AG08396 (cell line): ENCODE data around the gene TRPM2.
"Not testable (repeated sequence)": the region's sequence is repeated elsewhere in the genome, so short reads cannot be mapped to it uniquely, and the experiment has no call there.

Source experiments
- DNase-seq: peaks from one replicate; pipeline ENCODE4 v3.0.0; 2012; ENCODE audit warnings: low spot score, mixed read lengths

Gene TRPM2

DNA sequence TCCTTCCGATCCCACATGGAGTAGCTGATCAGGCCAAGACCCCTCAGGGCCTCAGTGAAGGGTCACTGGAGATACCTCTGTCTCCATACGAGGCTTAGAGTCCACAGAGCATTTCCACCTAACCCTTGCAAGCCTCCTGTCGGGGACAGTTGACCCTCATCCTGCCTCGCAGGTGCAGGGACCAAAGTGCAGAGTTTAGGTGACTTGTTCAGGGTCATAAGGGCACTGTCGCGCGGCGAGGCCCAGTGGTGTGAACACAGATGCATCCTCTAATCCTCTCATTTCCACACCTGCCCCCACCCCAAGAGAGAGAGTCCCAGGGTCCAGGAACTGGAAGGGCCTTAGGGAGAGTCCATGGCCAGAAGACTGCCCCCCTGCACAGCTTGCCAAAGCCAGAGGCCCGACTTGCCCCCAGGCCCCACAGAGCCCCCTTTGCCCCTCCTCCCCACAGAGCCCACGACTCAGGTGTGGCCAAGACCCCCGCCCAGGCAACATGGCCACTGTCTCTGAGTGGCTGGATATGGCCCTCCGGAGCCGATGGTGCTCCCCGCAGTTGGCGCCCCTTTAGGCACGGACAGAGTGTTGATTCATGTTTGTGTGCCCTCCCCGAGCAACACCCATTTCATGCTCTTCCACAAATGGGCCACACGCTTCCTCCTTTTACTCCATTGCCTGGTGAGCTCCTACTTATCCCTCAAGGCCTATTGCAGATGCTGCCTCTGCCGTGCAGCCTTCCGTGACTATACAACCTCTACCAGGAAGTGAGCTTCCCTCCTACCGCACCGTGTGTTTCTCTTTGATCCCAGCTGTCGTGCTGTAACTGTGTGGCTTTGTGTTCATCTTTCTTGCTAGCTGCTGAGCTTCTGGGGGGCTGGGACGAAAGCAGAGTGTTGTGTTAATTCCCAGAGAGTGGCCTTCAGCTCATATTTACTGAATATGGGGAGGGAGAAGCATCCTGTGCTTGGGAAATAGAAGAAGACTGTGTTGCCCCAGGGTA lies 1.7 kb downstream of the TRPM2 start:
- DNase-seq = no peak

DNA sequence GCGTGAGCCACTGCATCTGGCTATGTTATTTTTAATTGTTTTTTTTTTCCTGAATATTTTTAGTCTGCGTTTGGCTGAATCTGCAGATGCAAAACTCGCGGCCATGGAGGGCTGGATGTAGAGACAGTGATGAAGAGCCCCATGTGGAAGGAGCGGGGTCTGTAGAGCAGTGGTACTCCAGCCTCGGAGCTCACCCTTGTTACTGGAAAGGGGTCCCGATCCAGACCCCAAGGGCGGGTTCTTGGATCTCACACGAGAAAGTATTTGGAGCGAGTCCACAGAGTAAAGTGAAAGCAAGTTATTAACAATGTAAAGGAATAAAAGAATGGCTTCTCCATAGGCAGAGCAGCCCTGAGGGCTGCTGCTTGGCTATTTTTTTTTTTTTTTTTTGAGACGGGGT lies 2.7 kb downstream of the TRPM2 start:
- no peak for DNase-seq

DNA sequence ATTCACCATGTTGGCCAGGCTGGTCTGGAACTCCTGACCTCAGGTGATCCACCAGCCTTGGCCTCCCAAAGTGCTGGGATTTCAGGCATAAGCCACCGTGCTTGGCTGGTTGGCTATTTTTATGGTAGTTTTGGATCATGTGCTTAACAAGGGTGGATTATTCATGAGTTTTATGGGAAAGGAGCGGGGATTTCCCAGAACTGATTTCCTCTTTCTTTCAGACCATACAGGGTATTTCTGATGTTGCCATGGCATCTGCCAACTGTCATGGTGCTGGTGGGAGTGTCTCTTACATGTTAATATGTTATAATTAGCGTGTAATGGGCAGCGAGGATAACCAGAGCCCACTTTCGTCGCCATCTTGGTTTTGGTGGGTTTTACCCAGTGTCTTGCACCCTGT lies 3.2 kb downstream of the TRPM2 start:
- DNase-seq = no peak

GRCh38 chr21:44357064-44357837 lies 3.8 kb downstream of the TRPM2 start:
- no peak for DNase-seq

DNA sequence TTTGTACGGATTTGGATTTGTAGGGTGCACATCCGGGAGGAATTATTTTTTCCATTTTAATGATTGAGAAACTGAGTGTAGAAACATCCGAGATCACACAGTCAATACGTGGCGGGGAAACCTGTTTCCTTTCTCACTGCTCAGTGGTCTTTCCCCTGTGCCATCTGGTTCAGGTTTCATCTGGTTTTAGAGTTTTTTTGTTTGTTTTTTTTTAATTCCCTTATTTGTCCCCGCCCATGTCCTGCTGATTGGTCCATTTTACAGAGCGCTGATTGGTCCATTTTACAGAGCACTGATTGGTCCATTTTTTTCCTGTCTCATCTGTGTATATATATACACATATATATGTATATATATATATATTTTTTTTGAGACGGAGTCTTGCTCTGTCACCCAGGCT lies 6.0 kb downstream of the TRPM2 start:
- no peak for DNase-seq

- DNase-seq = no peak
Measured at GRCh38 chr21:44360159-44360558, 6.7 kb downstream of the TRPM2 start.

- not testable (repeated sequence) for DNase-seq
Measured at GRCh38 chr21:44361903-44362302, 8.5 kb downstream of the TRPM2 start.

DNA sequence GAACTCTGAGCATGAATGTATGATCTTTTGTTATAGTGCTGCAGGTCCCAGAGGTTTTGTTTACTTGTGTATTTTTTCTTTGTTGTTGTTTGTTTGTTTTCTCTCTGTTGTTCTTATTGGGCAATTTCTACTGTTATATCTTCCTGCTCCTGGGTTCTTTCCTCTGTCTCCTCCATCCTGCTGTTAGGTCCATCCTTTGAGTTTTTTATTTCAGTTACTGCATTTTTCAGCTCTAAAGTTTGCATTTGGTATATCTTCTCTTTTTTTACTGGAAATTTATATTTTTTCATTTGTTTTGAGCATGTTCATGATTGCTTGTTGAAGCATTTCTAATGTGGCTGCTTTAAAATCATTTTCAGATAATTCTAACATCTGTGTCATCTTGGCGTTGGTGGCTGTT lies 9.9 kb downstream of the TRPM2 start:
- no peak for DNase-seq

DNA sequence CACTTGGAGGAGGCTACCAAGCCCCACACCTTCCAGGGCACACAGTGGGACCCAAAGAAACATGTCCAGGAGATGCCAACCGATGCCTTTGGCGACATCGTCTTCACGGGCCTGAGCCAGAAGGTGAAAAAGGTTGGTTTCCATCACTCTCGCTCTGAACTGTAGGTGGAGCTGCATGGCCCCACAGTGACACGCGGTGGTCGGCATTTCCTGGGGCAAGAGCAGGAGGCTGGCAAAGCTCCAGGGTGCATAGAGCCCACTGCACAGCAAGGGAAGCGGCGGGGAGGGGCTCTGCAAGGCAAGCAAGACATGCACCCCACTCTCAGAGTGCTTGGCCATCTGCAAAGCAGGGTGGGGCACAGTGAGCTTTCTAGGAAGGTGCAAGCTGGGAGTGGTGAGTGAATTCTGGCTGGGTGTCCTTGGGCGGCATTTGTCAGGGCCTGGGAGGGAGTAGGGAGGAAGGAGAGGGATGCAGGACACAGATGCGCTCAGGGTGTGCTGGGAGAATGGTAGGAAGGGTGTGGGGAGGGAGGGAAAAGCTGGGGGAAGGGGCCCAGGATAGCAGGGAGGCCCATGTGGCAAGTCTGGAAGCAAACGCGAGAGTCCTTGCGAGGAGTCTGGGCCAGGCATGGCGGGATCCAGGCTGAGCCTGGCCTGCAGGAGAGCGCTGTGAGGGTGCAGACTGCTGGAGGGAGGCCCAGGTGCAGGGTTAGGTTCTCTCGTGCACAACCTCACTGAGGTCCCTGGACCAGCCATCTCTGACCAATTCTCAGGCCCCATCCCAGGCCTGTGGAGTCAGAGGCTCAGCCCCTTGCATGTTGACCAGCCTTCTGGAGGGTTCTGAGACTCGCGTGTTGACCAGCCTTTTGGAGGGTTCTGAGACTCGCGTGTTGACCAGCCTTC lies 11.0 kb downstream of the TRPM2 start:
- no peak for DNase-seq

DNA sequence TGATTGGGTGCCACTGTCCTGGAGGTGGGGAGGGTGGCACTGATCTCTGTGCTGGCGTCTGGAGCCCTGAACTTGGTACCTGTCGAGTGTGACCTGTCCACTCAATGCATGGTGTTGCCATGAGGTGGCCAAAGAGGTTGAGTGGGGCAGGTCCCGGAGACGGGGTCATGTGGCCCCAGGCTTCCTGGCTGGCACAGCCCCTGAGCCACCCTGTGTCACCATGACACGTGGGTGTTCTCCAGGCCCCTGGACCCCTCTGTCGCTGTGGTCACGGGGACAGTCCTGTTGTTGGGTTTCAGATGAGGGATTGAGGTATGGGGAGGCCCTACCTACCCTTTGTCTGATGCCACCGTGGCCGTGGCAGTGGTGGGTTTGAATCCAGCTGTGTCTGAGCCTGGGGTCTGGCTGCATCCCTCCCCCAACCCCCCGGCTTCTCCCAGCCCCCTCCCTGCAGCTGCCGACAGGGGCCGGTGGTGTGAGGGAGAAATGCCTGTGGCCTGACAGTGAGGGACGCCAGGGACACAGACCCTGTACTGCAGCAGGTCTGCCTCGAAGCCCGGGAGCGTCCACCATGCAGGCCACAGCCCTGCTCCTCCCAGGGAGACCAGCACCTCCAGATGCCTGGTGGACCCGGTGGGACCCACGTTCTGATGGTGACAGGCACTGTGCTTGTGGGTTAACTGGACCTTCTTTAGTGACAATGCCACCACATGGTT lies 12.0 kb downstream of the TRPM2 start:
- DNase-seq = no peak

DNA sequence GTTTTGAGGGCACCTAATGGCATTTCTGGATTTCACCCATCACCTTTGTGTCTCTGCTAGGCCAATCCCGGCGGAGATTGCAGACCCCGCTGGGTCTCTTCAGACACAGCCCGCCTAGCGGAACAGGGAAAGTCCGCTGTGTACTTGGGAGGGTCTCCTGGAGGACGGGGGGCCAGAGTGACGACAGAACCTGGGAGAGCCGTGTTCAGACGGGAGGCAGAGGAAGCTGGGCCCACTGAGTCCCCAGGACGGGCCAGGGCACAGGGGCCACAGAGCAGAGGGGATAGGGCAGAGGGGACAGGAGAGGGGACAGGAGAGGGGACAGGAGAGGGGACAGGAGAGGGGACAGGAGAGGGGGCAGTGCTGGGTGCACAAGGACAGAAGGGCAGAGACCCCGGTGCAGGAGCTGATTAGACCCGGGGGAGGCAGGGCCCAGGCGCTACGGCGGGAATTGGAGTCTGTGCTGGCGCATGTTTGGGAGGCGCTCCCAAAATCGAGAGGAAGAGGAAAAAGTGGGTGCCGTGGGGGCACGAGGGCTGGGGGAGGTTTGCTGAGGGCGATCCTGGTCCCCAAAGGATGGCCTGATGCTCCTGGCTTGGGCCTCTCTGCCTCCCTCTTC lies 12.7 kb downstream of the TRPM2 start:
- DNase-seq = no peak

GRCh38 chr21:44366586-44367211 lies 13.3 kb downstream of the TRPM2 start:
- no peak for DNase-seq

- DNase-seq = no peak
Measured at GRCh38 chr21:44368711-44369446, 15.5 kb downstream of the TRPM2 start.

- peak; percentile 71 for DNase-seq
Measured at GRCh38 chr21:44370027-44370735, 16.8 kb downstream of the TRPM2 start.

GRCh38 chr21:44370786-44371410 lies 17.5 kb downstream of the TRPM2 start:
- DNase-seq = no peak

DNA sequence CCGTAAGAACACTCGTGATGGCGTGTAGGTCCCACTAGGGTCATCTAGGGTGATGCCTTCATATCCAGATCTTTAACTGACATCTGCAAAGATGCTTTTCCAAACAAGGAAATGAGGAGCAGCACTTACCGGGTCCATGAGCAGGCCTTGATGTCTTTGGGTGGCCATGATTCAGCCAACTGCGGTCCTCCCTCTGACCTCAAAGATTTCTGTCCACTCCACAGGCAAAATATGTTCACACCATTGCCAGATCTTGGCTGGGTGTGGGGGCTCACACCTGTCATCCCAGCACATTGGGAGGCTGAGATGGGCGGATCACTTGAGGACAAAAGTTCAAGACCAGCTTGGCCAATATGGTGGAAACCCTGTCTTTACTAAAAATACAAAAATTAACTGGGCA lies 18.2 kb downstream of the TRPM2 start:
- DNase-seq = no peak

DNA sequence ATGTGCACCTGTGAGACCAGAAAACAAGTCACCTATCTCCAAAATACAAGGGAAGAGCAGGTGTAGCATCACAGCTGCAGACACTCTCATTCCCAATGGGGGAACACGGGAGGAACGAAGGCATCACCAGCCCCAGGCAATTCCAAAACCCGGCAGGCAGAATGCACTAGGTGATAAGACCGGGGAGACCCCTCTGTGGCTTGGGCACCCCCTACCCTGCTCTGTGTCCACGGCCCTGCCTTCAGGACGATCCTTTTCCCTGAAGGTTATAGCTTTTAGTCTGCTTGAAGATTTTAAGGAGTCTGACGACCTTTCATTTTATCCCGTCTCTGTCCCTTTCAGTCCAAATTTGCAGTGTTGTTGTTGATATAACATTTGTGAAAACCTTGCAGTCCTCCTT lies 19.2 kb downstream of the TRPM2 start:
- DNase-seq = no peak

DNA sequence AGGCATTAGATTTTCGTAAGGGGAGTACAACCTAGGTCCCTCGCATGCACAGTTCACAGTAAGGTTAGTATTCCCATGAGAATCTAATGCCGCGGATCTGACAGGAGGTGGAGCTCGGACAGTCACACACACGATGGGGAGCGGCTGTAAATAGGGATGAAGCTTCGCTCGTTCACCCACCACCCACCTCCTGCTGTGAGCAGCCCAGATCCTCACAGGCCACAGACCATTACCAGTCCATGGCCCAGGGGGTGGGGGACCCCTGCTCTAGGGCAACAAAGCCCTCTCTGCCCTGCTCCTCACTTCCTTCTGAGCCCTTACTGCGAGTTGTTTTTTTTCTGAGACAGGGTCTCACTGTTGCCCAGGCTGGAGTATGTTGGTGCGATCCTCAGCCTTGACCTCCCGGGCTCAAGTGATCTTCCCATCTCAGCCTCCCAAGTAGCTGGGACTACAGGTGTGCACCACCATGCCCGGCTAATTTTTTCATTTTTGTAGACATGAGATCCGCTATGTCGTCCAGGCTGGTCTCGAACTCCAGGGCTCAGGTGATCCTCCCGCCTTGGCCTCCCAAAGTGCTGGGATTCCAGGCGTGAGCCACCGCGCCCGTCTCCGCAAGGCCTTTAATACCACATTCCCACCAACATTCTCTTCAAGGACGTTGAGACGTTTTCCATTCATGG lies 21.3 kb downstream of the TRPM2 start:
- DNase-seq = no peak
